Measurements from ENCODE around the gene VCX3B.

DNA sequence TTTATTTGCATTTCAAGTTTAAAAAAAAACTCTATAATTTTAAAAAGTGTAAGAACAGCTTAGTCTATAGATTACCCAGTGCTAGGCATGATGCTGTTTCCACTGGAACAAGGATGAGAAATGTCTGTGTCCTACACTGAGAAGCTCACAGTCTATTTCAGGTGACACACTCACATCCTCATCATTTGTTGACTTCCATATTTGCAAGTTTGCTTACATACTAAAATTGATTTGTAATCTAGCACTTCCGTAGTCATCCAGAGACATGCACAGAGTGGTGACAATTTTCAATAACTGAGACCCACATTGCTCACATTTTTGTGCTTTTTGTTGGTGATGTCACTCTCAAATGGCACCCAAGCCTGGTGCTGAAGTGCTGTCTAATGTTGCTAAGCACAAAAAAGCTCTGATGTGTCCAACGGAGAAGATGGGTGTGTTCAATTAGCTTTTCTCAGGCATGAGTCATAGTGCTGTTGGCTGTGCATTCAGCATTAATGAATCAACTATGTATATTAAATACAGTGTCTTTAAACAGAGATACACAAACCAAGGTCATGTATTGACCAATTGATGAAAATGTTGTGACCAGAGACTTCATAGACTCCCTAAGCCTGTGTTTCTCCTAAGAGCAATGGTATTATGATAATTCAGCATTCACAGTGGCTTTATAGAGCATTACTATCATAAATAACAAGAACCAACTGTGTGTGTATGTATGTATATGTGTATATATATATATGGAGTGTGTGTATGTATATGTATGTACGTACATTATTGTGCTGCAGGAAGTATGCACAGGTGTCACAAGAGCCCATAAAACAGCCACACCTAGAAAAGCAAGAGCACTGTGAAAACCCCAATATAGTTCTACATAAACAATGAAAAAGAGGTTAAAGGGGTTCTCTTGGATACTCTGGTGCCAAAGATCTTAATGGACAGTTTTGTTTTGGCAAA lies 31.2 kb upstream of the VCX3B start:
- no peak for TF ChIP-seq POLR2A (IDR thresholded peaks at IDR 0.05; ENCODE audit: low read depth, low read length)
- TF ChIP-seq, protein P1, sequence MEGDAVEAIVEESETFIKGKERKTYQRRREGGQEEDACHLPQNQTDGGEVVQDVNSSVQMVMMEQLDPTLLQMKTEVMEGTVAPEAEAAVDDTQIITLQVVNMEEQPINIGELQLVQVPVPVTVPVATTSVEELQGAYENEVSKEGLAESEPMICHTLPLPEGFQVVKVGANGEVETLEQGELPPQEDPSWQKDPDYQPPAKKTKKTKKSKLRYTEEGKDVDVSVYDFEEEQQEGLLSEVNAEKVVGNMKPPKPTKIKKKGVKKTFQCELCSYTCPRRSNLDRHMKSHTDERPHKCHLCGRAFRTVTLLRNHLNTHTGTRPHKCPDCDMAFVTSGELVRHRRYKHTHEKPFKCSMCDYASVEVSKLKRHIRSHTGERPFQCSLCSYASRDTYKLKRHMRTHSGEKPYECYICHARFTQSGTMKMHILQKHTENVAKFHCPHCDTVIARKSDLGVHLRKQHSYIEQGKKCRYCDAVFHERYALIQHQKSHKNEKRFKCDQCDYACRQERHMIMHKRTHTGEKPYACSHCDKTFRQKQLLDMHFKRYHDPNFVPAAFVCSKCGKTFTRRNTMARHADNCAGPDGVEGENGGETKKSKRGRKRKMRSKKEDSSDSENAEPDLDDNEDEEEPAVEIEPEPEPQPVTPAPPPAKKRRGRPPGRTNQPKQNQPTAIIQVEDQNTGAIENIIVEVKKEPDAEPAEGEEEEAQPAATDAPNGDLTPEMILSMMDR (IDR thresholded peaks at IDR 0.05; ENCODE audit: extremely low read depth in 1 of 2, insufficient read depth in 1 of 2, low read depth in 1 of 2, low read length in 2 of 2) = no peak
- TF ChIP-seq EZH2 (IDR thresholded peaks at IDR 0.05; ENCODE audit: borderline replicate concordance, low read depth, low read length, severe bottlenecking) = no peak
- no peak for TF ChIP-seq GATA2 (IDR thresholded peaks at IDR 0.05; ENCODE audit: insufficient read depth, insufficient read length, low read depth, low read length)
- TF ChIP-seq JUN (IDR thresholded peaks at IDR 0.05; ENCODE audit: borderline replicate concordance, insufficient read depth, insufficient read length, low read depth) = no peak
- TF ChIP-seq, protein P2, sequence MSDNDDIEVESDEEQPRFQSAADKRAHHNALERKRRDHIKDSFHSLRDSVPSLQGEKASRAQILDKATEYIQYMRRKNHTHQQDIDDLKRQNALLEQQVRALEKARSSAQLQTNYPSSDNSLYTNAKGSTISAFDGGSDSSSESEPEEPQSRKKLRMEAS (IDR thresholded peaks at IDR 0.05; ENCODE audit: insufficient read depth, insufficient read length) = no peak
- no peak for TF ChIP-seq POLR2AphosphoS5 (IDR thresholded peaks at IDR 0.05; ENCODE audit: insufficient read depth, low read depth, low read length)
- no peak for TF ChIP-seq FOS (IDR thresholded peaks at IDR 0.05; ENCODE audit: borderline replicate concordance, insufficient read depth, low read length)
- no peak for TF ChIP-seq MYC (IDR thresholded peaks at IDR 0.05; ENCODE audit: low read depth, low read length)
